ENCODE results near the gene RFT1. TPM values are rescaled to one million over a fixed set of nuclear protein-coding genes. Genes with fewer than 3 reads are reported as not detected.

RFT1 gene
- polyA plus RNA-seq, 3 donors: 8.2 to 34.9 (median 25.6) TPM

DNA sequence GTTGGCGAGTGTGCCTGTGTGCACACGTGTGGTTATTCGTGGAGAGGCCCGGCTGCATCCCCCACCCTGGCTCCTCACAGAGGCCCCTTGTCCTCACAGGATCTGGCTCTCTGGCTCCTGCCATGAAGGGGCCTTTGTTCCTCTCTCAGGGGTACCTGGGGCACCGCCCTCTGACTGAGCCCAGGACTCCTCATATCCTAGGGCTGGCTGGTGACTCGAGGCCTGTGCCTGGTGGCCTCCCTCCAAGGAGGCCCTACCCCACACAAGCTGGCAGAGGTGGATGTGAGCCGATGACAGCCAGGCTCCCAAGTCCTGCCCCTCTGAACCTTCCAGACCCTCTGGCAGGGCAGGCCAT lies 40.8 kb upstream of the RFT1 start:
- H3K4me1 ChIP-seq (ENCODE audit: control insufficient read depth in 1 of 2, insufficient read depth in 2 of 2, low read length in 2 of 2): peaks cover 98 to 100% of the 10 kb centered on the region in 2 donors
- peak overlapping the region; percentile 90 to 99 (median 96) for H3K27ac Mint-ChIP-seq
- peaks cover 42 to 76% of the 10 kb centered on the region in 2 donors for H3K36me3 Mint-ChIP-seq
- H3K9me3 ChIP-seq (replicated peaks in 1 of 2; ENCODE audit: control insufficient read depth in 1 of 2, insufficient read depth in 1 of 2, low read length in 2 of 2): no peaks in the 10 kb centered on the region
- H2AFZ ChIP-seq (ENCODE audit: insufficient read depth, low read depth, low read length, poor library complexity, severe bottlenecking): no peak overlapping the region
- peaks cover 0 to 3% (median 0%) of the 10 kb centered on the region in 7 donors for H3K9me3 Mint-ChIP-seq
- intact Hi-C loops (cut with micrococcal nuclease): no loop called here
- peak overlapping the region; percentile 99 for H3K4me2 ChIP-seq (replicated peaks; ENCODE audit: extremely low read depth, low read length, poor library complexity, severe bottlenecking)
- peak overlapping the region; percentile 75 for H3K9ac ChIP-seq (ENCODE audit: insufficient read depth, low read length, poor library complexity, severe bottlenecking)
- peaks cover 100% of the 10 kb centered on the region for H4K20me1 ChIP-seq (ENCODE audit: insufficient read depth, low read length)
- peak overlapping the region; percentile 47 to 93 (median 63) for H3K4me3 ChIP-seq (replicated peaks in 1 of 3; ENCODE audit: low read depth in 2 of 3, low read length in 3 of 3)
- H3K36me3 ChIP-seq (replicated peaks in 1 of 2; ENCODE audit: control insufficient read depth in 1 of 2, insufficient read depth in 2 of 2, low read length in 2 of 2): peaks cover 47 to 55% of the 10 kb centered on the region in 2 donors
- TF ChIP-seq, protein P1, sequence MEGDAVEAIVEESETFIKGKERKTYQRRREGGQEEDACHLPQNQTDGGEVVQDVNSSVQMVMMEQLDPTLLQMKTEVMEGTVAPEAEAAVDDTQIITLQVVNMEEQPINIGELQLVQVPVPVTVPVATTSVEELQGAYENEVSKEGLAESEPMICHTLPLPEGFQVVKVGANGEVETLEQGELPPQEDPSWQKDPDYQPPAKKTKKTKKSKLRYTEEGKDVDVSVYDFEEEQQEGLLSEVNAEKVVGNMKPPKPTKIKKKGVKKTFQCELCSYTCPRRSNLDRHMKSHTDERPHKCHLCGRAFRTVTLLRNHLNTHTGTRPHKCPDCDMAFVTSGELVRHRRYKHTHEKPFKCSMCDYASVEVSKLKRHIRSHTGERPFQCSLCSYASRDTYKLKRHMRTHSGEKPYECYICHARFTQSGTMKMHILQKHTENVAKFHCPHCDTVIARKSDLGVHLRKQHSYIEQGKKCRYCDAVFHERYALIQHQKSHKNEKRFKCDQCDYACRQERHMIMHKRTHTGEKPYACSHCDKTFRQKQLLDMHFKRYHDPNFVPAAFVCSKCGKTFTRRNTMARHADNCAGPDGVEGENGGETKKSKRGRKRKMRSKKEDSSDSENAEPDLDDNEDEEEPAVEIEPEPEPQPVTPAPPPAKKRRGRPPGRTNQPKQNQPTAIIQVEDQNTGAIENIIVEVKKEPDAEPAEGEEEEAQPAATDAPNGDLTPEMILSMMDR (IDR thresholded peaks at IDR 0.05): no peak
- 5% methylated on average over 6 of the region's 7 CpGs for WGBS (ENCODE audit: insufficient coverage)
- peaks cover 96% of the 10 kb centered on the region for H3K4me1 Mint-ChIP-seq
- DNase-seq: no peak
- peak overlapping the region; percentile 78 to 93 for H3K27ac ChIP-seq (ENCODE audit: low read depth in 1 of 2, low read length in 2 of 2)
- peaks cover 0 to 3% (median 0%) of the 10 kb centered on the region in 3 donors for H3K27me3 Mint-ChIP-seq (ENCODE audit: low read depth in 3 of 3)
- peak overlapping the region; percentile 94 to 96 for H3K4me3 Mint-ChIP-seq
- peaks cover 100% of the 10 kb centered on the region for H3K79me2 ChIP-seq (ENCODE audit: insufficient read depth, low read length)
- no peaks in the 10 kb centered on the region for H3K27me3 ChIP-seq (ENCODE audit: control insufficient read depth in 2 of 2, insufficient read depth in 2 of 2, low read length in 2 of 2)

DNA sequence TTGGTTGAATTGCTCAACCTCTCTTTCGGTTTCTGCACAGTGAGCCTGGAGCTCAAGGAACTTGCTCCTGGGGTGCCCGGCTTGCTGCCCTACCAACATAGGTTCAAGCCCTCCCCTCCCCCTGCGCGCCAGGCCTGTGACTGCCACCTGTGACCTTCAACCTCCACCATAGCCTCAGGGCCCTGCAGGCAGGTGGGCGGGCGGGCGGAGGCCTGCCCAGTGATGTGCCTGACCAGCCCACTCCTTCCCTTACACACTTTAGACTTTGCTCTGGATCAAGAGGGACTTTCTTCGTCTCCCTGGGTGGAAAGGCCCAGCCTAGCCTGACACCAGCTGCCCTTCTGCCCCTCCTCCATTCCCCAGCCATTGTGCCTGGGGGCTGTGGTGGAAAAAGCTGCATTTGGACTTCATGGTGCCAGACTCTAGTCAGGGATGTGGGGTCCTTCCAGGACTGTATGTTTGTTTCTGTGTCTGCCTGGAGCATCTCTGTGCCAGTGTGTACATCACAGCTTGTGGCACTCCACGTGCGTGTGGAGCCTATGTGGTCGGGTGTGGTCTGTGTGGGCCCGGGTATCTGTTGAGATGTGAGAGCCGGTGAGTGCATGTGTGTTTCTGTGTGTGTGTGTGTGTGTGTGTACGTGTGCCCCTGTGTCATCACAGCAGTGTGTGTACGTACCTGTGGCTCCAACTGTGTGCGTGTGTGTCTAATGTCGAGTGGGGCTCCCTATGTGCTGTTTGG lies 40.3 kb upstream of the RFT1 start:
- intact Hi-C loops (cut with micrococcal nuclease): no loop called here
- TF ChIP-seq, protein P1 (IDR thresholded peaks at IDR 0.05): no peak
- H3K36me3 ChIP-seq (replicated peaks in 1 of 2; ENCODE audit: control insufficient read depth in 1 of 2, insufficient read depth in 2 of 2, low read length in 2 of 2): peaks cover 47 to 55% of the 10 kb centered on the region in 2 donors
- H3K27me3 ChIP-seq (ENCODE audit: control insufficient read depth in 2 of 2, insufficient read depth in 2 of 2, low read length in 2 of 2): no peaks in the 10 kb centered on the region
- 23% methylated on average over 12 of the region's 17 CpGs for WGBS (ENCODE audit: insufficient coverage)
- peak overlapping the region; percentile 99 for H3K4me2 ChIP-seq (replicated peaks; ENCODE audit: extremely low read depth, low read length, poor library complexity, severe bottlenecking)
- Mint-ChIP-seq H3K4me1 (peaks cover 96% of the 10 kb centered on the region), H3K9me3 (peaks cover 0 to 3% (median 0%) of the 10 kb centered on the region in 7 donors), H3K27me3 (ENCODE audit: low read depth in 3 of 3) (peaks cover 0 to 3% (median 0%) of the 10 kb centered on the region in 3 donors), H3K27ac (peak overlapping the region; percentile 91 to 99 (median 97)), H3K36me3 (peaks cover 36 to 75% of the 10 kb centered on the region in 2 donors), H3K4me3 (peak overlapping the region; percentile 94 to 96)
- peak overlapping the region; percentile 78 to 93 for H3K27ac ChIP-seq (ENCODE audit: low read depth in 1 of 2, low read length in 2 of 2)
- DNase-seq: peak in 2 of 3 donors; percentile 65 to 86
- H3K4me3 ChIP-seq (replicated peaks in 1 of 3; ENCODE audit: low read depth in 2 of 3, low read length in 3 of 3): peak overlapping the region; percentile 47 to 93 (median 63)
- no peak overlapping the region for H2AFZ ChIP-seq (ENCODE audit: insufficient read depth, low read depth, low read length, poor library complexity, severe bottlenecking)
- peaks cover 100% of the 10 kb centered on the region for H3K79me2 ChIP-seq (ENCODE audit: insufficient read depth, low read length)
- no peaks in the 10 kb centered on the region for H3K9me3 ChIP-seq (replicated peaks in 1 of 2; ENCODE audit: control insufficient read depth in 1 of 2, insufficient read depth in 1 of 2, low read length in 2 of 2)
- H3K4me1 ChIP-seq (ENCODE audit: control insufficient read depth in 1 of 2, insufficient read depth in 2 of 2, low read length in 2 of 2): peaks cover 98 to 100% of the 10 kb centered on the region in 2 donors
- peak overlapping the region; percentile 75 for H3K9ac ChIP-seq (ENCODE audit: insufficient read depth, low read length, poor library complexity, severe bottlenecking)
- peaks cover 100% of the 10 kb centered on the region for H4K20me1 ChIP-seq (ENCODE audit: insufficient read depth, low read length)

All from CD14-positive monocyte (primary cell).